ENCODE measurements around the gene ANKRD44.
"Not testable (repeated sequence)": the region's sequence is repeated elsewhere in the genome, so short reads cannot be mapped to it uniquely, and the experiment has no call there.

ANKRD44 gene

GRCh38 chr2:197024206-197024605 lies 286.4 kb downstream of the ANKRD44 start:
- DNase-seq (ENCODE audit: low spot score) = no peak

- DNase-seq (ENCODE audit: low spot score) = not testable (repeated sequence)
These were observed 289.7 kb downstream of the ANKRD44 start for GRCh38 chr2:197020921-197021320.

DNA sequence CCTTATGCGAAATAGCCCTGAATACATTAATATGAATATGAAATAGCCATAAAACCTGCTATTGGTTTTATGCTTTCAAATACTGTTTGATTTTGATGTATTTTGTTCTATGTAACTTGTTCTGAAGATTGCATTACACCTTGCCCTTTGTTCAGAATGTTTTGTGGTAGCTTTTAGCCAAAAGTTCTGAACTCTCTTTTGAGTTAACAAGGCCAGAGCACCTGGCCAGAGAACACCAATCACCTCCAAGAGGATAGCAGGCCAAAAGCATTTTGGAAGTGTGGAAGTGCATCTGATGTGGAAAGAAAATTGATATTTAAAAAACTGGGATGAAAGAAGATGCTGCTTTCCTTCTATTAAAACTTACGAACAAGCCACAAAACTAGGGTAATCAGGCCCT lies 297.5 kb downstream of the ANKRD44 start:
- no peak for DNase-seq (ENCODE audit: low spot score)

DNA sequence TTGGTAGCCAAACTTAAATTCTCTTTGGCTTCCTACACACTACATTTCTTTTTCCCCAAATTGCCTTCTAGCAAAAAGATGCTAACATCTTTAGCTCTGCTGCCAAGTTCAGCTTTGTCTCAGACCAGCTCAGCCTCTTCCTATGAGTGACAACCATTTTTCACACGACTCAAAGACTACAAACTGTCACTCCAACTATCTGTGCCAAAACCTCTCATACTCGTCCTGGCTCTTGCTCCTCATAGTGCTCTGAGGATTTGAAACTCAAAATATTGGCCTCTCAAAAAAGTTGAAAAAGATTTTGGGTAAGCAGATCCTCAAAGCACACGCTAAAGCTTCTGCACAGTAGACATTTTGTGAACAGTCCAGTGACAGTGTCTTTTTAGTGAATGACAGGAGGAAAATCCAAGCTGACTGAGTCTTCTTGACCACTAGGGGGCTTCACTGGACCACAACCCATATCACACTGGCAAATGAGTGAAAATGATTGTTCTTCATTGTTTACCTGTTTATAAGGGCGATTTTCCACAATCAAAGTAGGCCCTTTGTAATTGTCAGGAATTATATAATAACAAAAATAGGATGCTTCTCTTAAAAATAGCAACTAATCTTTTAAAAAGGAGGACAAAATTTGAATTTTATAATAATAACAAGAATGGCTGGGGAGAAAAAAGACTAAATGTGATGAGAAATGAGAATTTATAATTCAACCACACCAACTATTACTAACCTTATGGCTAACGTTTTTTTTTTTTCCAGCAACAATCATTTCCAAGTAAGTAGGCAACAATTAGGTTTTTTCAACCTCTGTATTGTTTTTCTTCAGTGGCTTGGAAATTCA lies 298.6 kb downstream of the ANKRD44 start:
- DNase-seq (ENCODE audit: low spot score) = no peak

DNA sequence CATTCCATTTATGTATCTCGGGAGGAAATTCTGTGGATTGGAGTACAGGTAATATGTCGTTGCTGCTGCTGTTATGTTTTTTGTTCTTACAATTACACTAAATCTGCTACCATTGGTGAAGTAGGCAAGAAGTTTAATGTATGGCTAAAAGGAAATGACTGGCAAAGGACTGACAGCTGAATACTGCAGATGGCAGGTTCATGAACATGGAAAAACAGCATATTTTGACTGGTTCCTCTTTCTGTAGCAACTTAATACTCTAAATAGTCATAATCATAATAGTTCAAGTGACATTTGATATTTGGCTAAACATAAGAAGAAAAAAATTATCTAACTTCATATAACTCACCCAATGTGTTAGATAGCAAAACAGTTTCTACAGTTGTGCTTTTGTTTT lies 299.6 kb downstream of the ANKRD44 start:
- no peak for DNase-seq (ENCODE audit: low spot score)

GRCh38 chr2:197010200-197011020 lies 300.2 kb downstream of the ANKRD44 start:
- DNase-seq (ENCODE audit: low spot score) = peak; percentile 56

- DNase-seq (ENCODE audit: low spot score) = not testable (repeated sequence)
These were observed 301.7 kb downstream of the ANKRD44 start for GRCh38 chr2:197008741-197009341.

DNA sequence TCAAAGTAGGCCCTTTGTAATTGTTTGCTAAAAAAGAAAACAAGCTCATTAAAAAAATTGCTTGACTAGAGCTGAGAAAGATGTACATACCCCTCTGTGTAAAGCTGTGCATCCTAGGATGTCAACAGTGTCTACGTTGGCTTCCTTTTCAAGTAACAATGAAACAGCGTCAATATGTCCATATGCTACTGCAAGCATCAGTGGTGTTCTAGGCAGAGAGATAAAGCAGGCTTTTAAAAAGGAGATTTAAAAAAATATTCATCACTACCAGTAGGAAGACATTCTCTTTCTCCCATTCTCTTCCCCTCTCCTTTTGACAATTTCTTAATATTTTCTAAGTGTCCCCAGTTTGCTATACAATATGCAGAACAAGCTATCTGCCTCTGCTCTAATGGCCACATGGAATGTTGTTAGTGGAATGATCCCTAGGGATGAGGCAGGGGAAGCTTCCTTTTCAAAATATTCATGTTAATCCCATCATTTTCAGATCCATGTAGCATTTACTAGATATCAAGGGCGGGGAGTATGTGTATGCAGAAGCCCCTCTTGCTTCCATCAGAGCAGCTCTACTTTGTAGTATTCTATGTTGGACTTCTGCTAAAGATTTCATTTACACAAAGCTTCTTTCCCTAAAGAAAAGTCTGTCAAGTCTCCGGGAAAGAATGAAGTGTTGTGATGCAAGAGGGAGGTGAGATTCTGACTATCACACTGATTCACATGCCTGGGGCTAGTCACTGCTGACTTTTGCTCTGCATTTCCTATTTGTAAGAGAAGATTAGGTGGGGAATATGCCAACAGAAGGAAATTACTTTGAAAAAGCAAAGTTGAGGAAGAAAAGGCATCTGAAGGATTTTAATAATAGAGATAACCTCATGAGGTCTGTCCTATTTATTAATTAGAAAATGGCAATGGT lies 302.6 kb downstream of the ANKRD44 start:
- no peak for DNase-seq (ENCODE audit: low spot score)

DNA sequence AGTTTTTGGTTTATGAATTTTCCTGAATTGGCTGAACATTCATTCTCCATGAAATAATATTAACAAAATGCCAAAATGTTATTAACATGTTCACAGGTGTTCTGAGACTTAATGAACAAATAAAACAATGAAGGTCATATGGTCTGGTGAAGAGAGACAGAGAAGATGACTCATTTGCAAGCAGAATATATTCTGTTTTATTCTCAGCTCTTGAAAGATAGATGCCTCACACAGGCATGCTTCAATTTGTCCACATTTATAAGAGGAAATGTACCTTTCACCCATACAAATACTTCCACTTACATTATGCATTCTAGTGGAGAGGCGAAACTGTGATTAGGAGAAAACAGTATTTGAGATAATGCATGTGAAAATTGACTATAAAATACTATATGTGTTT lies 308.7 kb downstream of the ANKRD44 start:
- DNase-seq (ENCODE audit: low spot score) = no peak

GRCh38 chr2:196995757-196996314 lies 314.7 kb downstream of the ANKRD44 start:
- DNase-seq (ENCODE audit: low spot score) = no peak

- no peak for DNase-seq (ENCODE audit: low spot score)
These were observed 315.8 kb downstream of the ANKRD44 start for GRCh38 chr2:196994764-196995163.

DNA sequence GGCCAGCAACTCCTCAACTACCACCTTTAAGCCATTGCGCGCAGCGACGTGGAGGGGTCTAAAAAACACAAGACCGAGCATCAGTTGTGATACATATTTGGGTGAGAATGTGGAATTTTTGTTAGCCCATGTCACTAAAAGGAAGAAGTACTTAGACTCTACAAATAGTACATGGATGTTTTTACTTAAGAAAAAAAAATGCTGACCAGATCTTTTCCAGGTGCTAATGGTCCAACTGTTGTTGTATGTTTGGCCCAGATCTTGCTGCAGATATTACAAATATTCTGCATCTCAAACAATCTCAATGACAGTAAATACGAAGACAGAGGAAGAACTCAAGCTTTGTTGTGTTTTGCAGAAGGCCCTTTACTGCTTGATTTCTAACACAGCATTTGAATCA lies 317.0 kb downstream of the ANKRD44 start:
- DNase-seq (ENCODE audit: low spot score) = no peak

GRCh38 chr2:196992466-196992865 lies 318.1 kb downstream of the ANKRD44 start:
- DNase-seq (ENCODE audit: low spot score) = no peak

DNA sequence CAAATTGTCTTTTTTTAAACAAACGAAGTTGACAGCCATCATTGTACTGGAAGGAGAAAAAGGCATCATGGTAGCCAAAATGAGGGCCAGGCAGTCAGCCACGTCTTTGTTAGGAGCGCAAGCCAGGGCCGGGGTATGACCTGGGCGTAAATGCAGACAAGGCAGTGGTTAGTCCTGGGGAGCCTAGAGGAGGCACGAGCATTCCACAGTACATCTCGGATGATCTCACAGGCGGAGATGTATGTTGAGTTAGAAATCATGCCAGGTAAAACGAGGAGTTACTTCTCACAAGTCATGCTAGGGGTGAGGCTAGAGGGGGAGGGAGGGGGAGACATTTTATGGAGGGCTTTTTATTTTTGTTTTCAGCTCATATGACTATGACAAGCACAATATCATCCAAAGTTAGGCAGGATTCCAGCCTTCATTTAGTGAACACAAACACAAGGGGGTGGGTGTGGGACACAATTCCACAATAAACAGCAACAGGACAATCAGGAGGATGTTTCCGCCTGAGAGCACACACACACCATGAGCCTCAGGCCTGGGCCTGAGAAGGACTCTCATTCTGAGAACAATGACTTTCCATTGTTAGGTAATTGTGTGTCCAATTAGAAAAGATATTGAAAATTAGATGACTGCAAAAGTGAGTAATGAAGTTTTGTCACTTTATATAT lies 319.7 kb downstream of the ANKRD44 start:
- no peak for DNase-seq (ENCODE audit: low spot score)

- no peak for DNase-seq (ENCODE audit: low spot score)
These were observed 320.5 kb downstream of the ANKRD44 start for GRCh38 chr2:196990092-196990491.

GRCh38 chr2:196989496-196989895 lies 321.1 kb downstream of the ANKRD44 start:
- no peak for DNase-seq (ENCODE audit: low spot score)

DNA sequence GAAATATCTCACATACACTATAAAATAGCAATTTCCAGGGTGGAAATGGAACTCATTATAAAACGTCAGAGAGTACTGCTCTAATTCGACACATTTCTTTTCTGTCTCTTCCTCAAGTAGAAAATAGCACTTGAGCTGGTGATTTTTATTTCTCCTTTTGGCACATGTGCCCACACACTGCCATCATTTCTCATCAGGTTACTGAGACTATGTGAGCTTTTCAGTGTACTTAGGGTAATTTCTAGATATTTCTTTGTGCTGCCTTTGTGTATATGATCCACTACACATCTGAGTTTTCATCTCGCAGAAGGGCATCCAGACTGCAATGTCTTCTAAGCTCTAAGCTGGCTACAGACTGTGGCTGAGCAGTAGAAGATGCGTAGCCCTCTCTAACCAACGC lies 321.9 kb downstream of the ANKRD44 start:
- no peak for DNase-seq (ENCODE audit: low spot score)

DNA sequence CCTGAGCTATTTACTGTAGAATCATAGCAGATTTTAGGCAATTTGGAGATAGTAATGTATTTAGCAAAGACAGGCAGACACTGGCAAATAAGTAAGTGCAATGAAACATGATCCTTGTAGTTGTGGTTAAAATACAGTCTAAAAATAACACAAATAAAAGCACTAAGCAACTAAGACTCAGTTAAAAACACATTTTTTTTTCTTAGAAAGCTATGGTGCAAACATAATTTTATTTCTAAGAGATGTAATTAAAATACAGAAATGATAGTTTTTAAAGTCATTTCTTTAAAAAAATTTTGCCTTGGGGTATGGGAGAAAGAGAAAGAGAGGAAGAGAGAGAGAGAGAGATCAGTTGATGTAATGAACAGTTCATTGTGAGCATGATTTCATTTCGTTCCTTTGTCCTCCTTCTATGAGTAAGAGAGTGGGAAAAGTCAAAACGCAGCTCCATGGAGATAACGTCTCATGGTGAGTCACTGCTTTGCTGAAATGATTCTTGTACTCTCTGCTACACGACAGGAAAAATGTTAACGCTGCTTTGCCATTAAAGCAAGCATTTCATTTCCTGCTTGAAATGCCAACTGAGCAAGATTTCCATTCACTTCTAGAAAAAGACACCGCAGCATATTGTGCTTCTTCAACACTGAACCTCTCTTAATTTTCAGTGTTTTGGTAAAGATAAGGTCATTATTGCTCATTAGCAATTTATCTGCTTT lies 322.8 kb downstream of the ANKRD44 start:
- no peak for DNase-seq (ENCODE audit: low spot score)

- no peak for DNase-seq (ENCODE audit: low spot score)
These were observed 323.3 kb downstream of the ANKRD44 start for GRCh38 chr2:196987298-196987648.

- no peak for DNase-seq (ENCODE audit: low spot score)
These were observed 324.9 kb downstream of the ANKRD44 start for GRCh38 chr2:196985511-196986183.

All from ecto neural progenitor cell (in vitro differentiated cells).